ENCODE data around the gene GPRC5B. TPM values are rescaled to one million over a fixed set of nuclear protein-coding genes. Genes with fewer than 3 reads are reported as not detected.

Gene GPRC5B
- total and polyA plus RNA-seq, 2 donors (not counting 3 experiments of a cell fraction or from before 2014, with no cell fraction given): 42.3 TPM

DNA sequence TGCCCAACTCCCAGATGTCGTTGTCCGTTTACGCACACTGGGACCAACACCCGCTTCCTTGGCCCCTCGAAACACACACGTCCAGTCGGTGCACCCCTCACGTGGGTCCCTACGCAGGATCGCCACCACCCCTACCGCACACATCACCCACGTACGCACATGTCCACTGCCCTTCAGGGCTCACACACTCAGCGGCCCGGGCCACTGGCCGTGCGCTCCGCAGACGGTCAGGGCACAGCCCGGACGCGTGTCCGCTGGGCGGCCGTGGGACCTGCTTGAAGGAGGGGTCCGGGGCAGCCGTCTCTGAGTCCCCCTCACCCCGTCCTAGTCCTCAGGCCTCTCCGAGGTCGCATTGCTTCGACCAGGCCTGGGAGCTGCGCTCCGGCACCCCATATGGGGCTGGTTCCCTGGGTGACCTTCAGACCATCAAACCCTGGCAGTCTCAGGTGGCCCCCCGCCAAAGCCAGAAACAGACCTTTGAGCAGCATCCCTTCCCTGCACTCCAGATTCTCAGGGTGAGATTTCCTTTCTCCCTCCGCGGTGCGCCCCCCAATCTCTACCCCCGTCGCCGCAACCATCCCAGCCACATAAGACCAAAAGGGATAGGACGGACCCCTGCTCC lies 914 bp upstream of the GPRC5B start:
- Histone ChIP-seq H2AFZ (ENCODE audit: low read depth, low read length) (peak overlapping the region; percentile 97), H3K4me3 (replicated peaks in 1 of 3; ENCODE audit: insufficient read depth in 1 of 3, low read depth in 1 of 3, low read length in 3 of 3) (peak overlapping the region in 2 of 3 experiments; percentile 53 to 83), H3K79me2 (ENCODE audit: control insufficient read depth, insufficient read depth, low read length) (no peaks in the 10 kb centered on the region), H3K36me3 (ENCODE audit: control insufficient read depth in 2 of 2, extremely low read depth in 1 of 2, insufficient read depth in 2 of 2, low read length in 2 of 2) (no peaks in the 10 kb centered on the region), H4K20me1 (replicated peaks; ENCODE audit: control insufficient read depth, extremely low read depth, insufficient read depth, low read length) (no peaks in the 10 kb centered on the region), H3K9ac (replicated peaks; ENCODE audit: extremely low read depth, insufficient read depth, low read length) (no peak overlapping the region), H3K4me1 (ENCODE audit: control insufficient read depth, extremely low read depth, insufficient read depth, low read length) (peaks cover 21% of the 10 kb centered on the region), H3K27me3 (ENCODE audit: control insufficient read depth in 2 of 2, insufficient read depth in 2 of 2, low read length in 2 of 2) (peaks cover 1 to 12% of the 10 kb centered on the region in 2 experiments), H3K27ac (ENCODE audit: insufficient read depth, low read depth, low read length) (no peak overlapping the region), H3K9me1 (replicated peaks; ENCODE audit: control insufficient read depth, extremely low read depth, insufficient read depth, low read length) (no peaks in the 10 kb centered on the region), H3K4me2 (ENCODE audit: insufficient read depth, low read length) (peak overlapping the region; percentile 87), H3K9me3 (replicated peaks; ENCODE audit: control insufficient read depth, insufficient read depth, low read length) (no peaks in the 10 kb centered on the region)
- dilution Hi-C loops (cut with MboI; ENCODE audit: extremely low pct_ligation_motif_present, low sequenced_read_pairs): no loop called here
- intact Hi-C loops (cut with micrococcal nuclease): loop anchor here (1.0 to 5.0 kb wide), 7 partner anchors 167 to 496 kb away; partner anchors contain the start of genes CCP110, GDE1, IQCK and KNOP1
- DNase-seq (ENCODE audit: low read depth, low spot score): peak; percentile 40
- ChIA-PET CTCF (interaction anchor here (1.2 to 8.5 kb wide), 15 partner anchors 22 to 330 kb away, joined by 3 to 251 read pairs (median 8); partner anchors contain the start of genes IQCK, KNOP1 and VPS35L), POLR2A (interaction anchor here (1.0 kb wide), 1 partner anchor 284 kb away, joined by 4 read pairs; no protein-coding TSS in a partner anchor)
- no peak for FAIRE-seq
- no TSS peak for BruUV-seq (replicated peaks)
- TF ChIP-seq MAX (IDR thresholded peaks at IDR 0.05; ENCODE audit: insufficient read depth, insufficient read length) (peak; percentile 16), EZH2 (IDR thresholded peaks at IDR 0.05; ENCODE audit: borderline replicate concordance, low read depth, low read length, severe bottlenecking) (no peak), GATA2 (IDR thresholded peaks at IDR 0.05; ENCODE audit: insufficient read depth, insufficient read length, low read depth, low read length) (no peak), MYC (IDR thresholded peaks at IDR 0.05; ENCODE audit: low read depth, low read length) (no peak)

- no peaks in the 10 kb centered on the region for H3K9me1 ChIP-seq (replicated peaks; ENCODE audit: control insufficient read depth, extremely low read depth, insufficient read depth, low read length)
- no peaks in the 10 kb centered on the region for H3K79me2 ChIP-seq (ENCODE audit: control insufficient read depth, insufficient read depth, low read length)
- FAIRE-seq (no peak), DNase-seq (ENCODE audit: low read depth, low spot score) (peak; percentile 15)
- POLR2A ChIA-PET: interaction anchor here (0.6 kb wide), 1 partner anchor 203 kb away, joined by 7 read pairs; no protein-coding TSS in a partner anchor
- peaks cover 1 to 12% of the 10 kb centered on the region in 2 experiments for H3K27me3 ChIP-seq (ENCODE audit: control insufficient read depth in 2 of 2, insufficient read depth in 2 of 2, low read length in 2 of 2)
- TF ChIP-seq EZH2 (IDR thresholded peaks at IDR 0.05; ENCODE audit: borderline replicate concordance, low read depth, low read length, severe bottlenecking): peak; percentile 47
- no peak for TF ChIP-seq POLR2A (IDR thresholded peaks at IDR 0.05; ENCODE audit: low read depth, low read length)
- TF ChIP-seq POLR2AphosphoS5 (IDR thresholded peaks at IDR 0.05; ENCODE audit: insufficient read depth, low read depth, low read length): no peak
- H3K9me3 ChIP-seq (replicated peaks; ENCODE audit: control insufficient read depth, insufficient read depth, low read length): no peaks in the 10 kb centered on the region
- peak overlapping the region; percentile 68 for H2AFZ ChIP-seq (ENCODE audit: low read depth, low read length)
- H3K4me1 ChIP-seq (ENCODE audit: control insufficient read depth, extremely low read depth, insufficient read depth, low read length): peaks cover 21% of the 10 kb centered on the region
- no peaks in the 10 kb centered on the region for H3K36me3 ChIP-seq (ENCODE audit: control insufficient read depth in 2 of 2, extremely low read depth in 1 of 2, insufficient read depth in 2 of 2, low read length in 2 of 2)
- peak overlapping the region; percentile 59 for H3K4me2 ChIP-seq (ENCODE audit: insufficient read depth, low read length)
- dilution Hi-C loops (cut with MboI; ENCODE audit: extremely low pct_ligation_motif_present, low sequenced_read_pairs) (no loop called here), intact Hi-C loops (cut with micrococcal nuclease) (no loop called here)
- no peaks in the 10 kb centered on the region for H4K20me1 ChIP-seq (replicated peaks; ENCODE audit: control insufficient read depth, extremely low read depth, insufficient read depth, low read length)
- CTCF ChIA-PET: interaction anchor here (0.6 to 8.5 kb wide), 21 partner anchors 15 to 300 kb away, joined by 3 to 251 read pairs (median 3); partner anchors contain the start of genes IQCK and KNOP1
- peak overlapping the region in 2 of 3 experiments; percentile 29 to 83 for H3K4me3 ChIP-seq (replicated peaks in 1 of 3; ENCODE audit: insufficient read depth in 1 of 3, low read depth in 1 of 3, low read length in 3 of 3)
- no peak overlapping the region for H3K27ac ChIP-seq (ENCODE audit: insufficient read depth, low read depth, low read length)
- H3K9ac ChIP-seq (replicated peaks; ENCODE audit: extremely low read depth, insufficient read depth, low read length): no peak overlapping the region
- no TSS peak for BruUV-seq (replicated peaks)
Observed at GRCh38 chr16:19883966-19884485, 622 bp downstream of the GPRC5B start.

Measured in endothelial cell of umbilical vein (primary cell).